ENCODE data around the gene IRX4. TPM values are rescaled to one million over a fixed set of nuclear protein-coding genes. Genes with fewer than 3 reads are reported as not detected.

The IRX4 gene
- total RNA-seq, 1 donor from 2014 or later: 0.68 TPM

- no peaks in the 10 kb centered on the region for H4K20me1 ChIP-seq (ENCODE audit: insufficient read depth, low read length)
- H3K36me3 ChIP-seq (ENCODE audit: insufficient read depth, low read length): no peaks in the 10 kb centered on the region
- H3K79me2 ChIP-seq (ENCODE audit: insufficient read depth, low read length): no peaks in the 10 kb centered on the region
- Mint-ChIP-seq H3K36me3 (ENCODE audit: low read depth, unreplicated experiment) (no peaks in the 10 kb centered on the region), H3K27me3 (ENCODE audit: low read depth, unreplicated experiment) (peaks cover 36% of the 10 kb centered on the region), H3K4me3 (ENCODE audit: unreplicated experiment) (no peak overlapping the region), H3K4me1 (ENCODE audit: low read depth, unreplicated experiment) (no peaks in the 10 kb centered on the region), H3K27ac (ENCODE audit: unreplicated experiment) (no peak overlapping the region), H3K9me3 (ENCODE audit: unreplicated experiment) (peaks cover 26% of the 10 kb centered on the region)
- no peak overlapping the region for H3K9ac ChIP-seq (ENCODE audit: low read length)
- TF ChIP-seq CTCF (IDR thresholded peaks at IDR 0.05; ENCODE audit: insufficient read depth, low read depth, low read length) (no peak), EZH2 (IDR thresholded peaks at IDR 0.05; ENCODE audit: insufficient read depth, low read length) (no peak)
- no peaks in the 10 kb centered on the region for H3K27me3 ChIP-seq (ENCODE audit: insufficient read depth, low read length)
- no peak overlapping the region for H3K4me3 ChIP-seq (ENCODE audit: insufficient read depth, low read depth, low read length)
- H2AFZ ChIP-seq (ENCODE audit: low read depth, low read length): no peak overlapping the region
- no peak for FAIRE-seq
- H3K9me3 ChIP-seq (ENCODE audit: insufficient read depth, low read depth, low read length): no peaks in the 10 kb centered on the region
- H3K4me1 ChIP-seq (ENCODE audit: insufficient read depth, low read length): no peaks in the 10 kb centered on the region
- H3K4me2 ChIP-seq (ENCODE audit: low read length): no peak overlapping the region
- no peak for DNase-seq (ENCODE audit: low read depth)
- no peak overlapping the region for H3K27ac ChIP-seq (ENCODE audit: low read depth, low read length)
These were observed 22.4 kb upstream of the IRX4 start for GRCh38 chr5:1905108-1905507.

GRCh38 chr5:1901983-1902382, 19.3 kb upstream of the IRX4 start:
- no peak for DNase-seq (ENCODE audit: low read depth)

More at GRCh38 chr5:1901983-1902382, 19.3 kb upstream of the IRX4 start:
- FAIRE-seq: no peak
- H3K27me3 Mint-ChIP-seq (ENCODE audit: low read depth, unreplicated experiment): peaks cover 42% of the 10 kb centered on the region
- H3K36me3 Mint-ChIP-seq (ENCODE audit: low read depth, unreplicated experiment): no peaks in the 10 kb centered on the region
- Histone ChIP-seq H3K9me3 (ENCODE audit: insufficient read depth, low read depth, low read length) (no peaks in the 10 kb centered on the region), H4K20me1 (ENCODE audit: insufficient read depth, low read length) (no peaks in the 10 kb centered on the region), H3K9ac (ENCODE audit: low read length) (no peak overlapping the region), H3K36me3 (ENCODE audit: insufficient read depth, low read length) (no peaks in the 10 kb centered on the region), H3K79me2 (ENCODE audit: insufficient read depth, low read length) (no peaks in the 10 kb centered on the region), H3K4me1 (ENCODE audit: insufficient read depth, low read length) (no peaks in the 10 kb centered on the region), H2AFZ (ENCODE audit: low read depth, low read length) (no peak overlapping the region), H3K4me2 (ENCODE audit: low read length) (no peak overlapping the region), H3K27ac (ENCODE audit: low read depth, low read length) (no peak overlapping the region), H3K27me3 (ENCODE audit: insufficient read depth, low read length) (no peaks in the 10 kb centered on the region), H3K4me3 (ENCODE audit: insufficient read depth, low read depth, low read length) (no peak overlapping the region)
- peaks cover 24% of the 10 kb centered on the region for H3K9me3 Mint-ChIP-seq (ENCODE audit: unreplicated experiment)
- no peak overlapping the region for H3K4me3 Mint-ChIP-seq (ENCODE audit: unreplicated experiment)
- no peak overlapping the region for H3K27ac Mint-ChIP-seq (ENCODE audit: unreplicated experiment)
- no peak for TF ChIP-seq CTCF (IDR thresholded peaks at IDR 0.05; ENCODE audit: insufficient read depth, low read depth, low read length)
- no peak for TF ChIP-seq EZH2 (IDR thresholded peaks at IDR 0.05; ENCODE audit: insufficient read depth, low read length)
- no peaks in the 10 kb centered on the region for H3K4me1 Mint-ChIP-seq (ENCODE audit: low read depth, unreplicated experiment)
